OCI-LY1 (cell line): ENCODE measurements around the gene MMP25.

Experiments
- H2AFZ ChIP-seq: fragments of 200-600 bp; sonication (generic), shearing (Covaris generic); 2 replicates; pipeline ENCODE4 v1.6.0; 2014; ENCODE audit warnings: antibody characterized with exemption, mild to moderate bottlenecking, low read length
- H3F3A ChIP-seq: fragments of 200-600 bp; sonication (generic), shearing (Covaris generic); 2 replicates; pipeline ENCODE4 v1.6.0; 2014; ENCODE audit warnings: mild to moderate bottlenecking, antibody characterized with exemption, low read length, moderate library complexity; ENCODE audit not compliant: insufficient read depth
- H3K27ac ChIP-seq: fragments of 200-600 bp; sonication (generic); 2 replicates; pipeline ENCODE4 v1.5.1; 2014; ENCODE audit warnings: low read length, mixed run types, mild to moderate bottlenecking, low read depth; ENCODE audit not compliant: poor library complexity, severe bottlenecking
- H3K27me3 ChIP-seq: fragments of 200-600 bp; sonication (generic); 2 replicates; pipeline ENCODE4 v1.6.0; 2014; ENCODE audit warnings: antibody characterized with exemption, mild to moderate bottlenecking, low read length, moderate library complexity; ENCODE audit not compliant: insufficient read depth
- H3K36me3 ChIP-seq: fragments of 200-600 bp; sonication (generic); 2 replicates; pipeline ENCODE4 v1.6.1; 2014; ENCODE audit warnings: mild to moderate bottlenecking, antibody characterized with exemption, low read length, moderate library complexity, mixed read lengths; ENCODE audit not compliant: insufficient read depth
- H3K4me1 ChIP-seq: fragments of 200-600 bp; sonication (generic); 2 replicates; pipeline ENCODE4 v1.5.1; 2014; ENCODE audit warnings: mild to moderate bottlenecking, low read length, moderate library complexity; ENCODE audit not compliant: insufficient read depth, severe bottlenecking
- H3K4me2 ChIP-seq: fragments of 200-600 bp; sonication (generic), shearing (Covaris generic); 2 replicates; pipeline ENCODE4 v1.6.1; 2014; ENCODE audit warnings: low read length
- H3K4me3 ChIP-seq: fragments of 200-600 bp; sonication (generic); 2 replicates; pipeline ENCODE4 v1.5.1; 2014; ENCODE audit warnings: low read length, low read depth, mild to moderate bottlenecking, mixed read lengths; ENCODE audit not compliant: poor library complexity, severe bottlenecking
- H3K79me2 ChIP-seq: fragments of 200-600 bp; shearing (Covaris generic); 2 replicates; pipeline ENCODE4 v1.6.1; 2016; ENCODE audit warnings: mixed run types, low read length, mixed read lengths; ENCODE audit not compliant: insufficient read depth
- H3K9ac ChIP-seq: fragments of 200-600 bp; sonication (generic), shearing (Covaris generic); 2 replicates; pipeline ENCODE4 v1.6.1; 2014; ENCODE audit warnings: mild to moderate bottlenecking, low read length, mixed read lengths
- H3K9me2 ChIP-seq: fragments of 200-600 bp; sonication (generic), shearing (Covaris generic); 2 replicates; pipeline ENCODE4 v1.6.1; 2014; ENCODE audit warnings: low read depth, mild to moderate bottlenecking, low read length, mixed read lengths
- H3K9me3 ChIP-seq: fragments of 200-600 bp; shearing (Covaris generic); 2 replicates; pipeline ENCODE4 v1.6.1; 2014; ENCODE audit warnings: low read length, mixed read lengths
- H4K20me1 ChIP-seq: fragments of 200-600 bp; sonication (generic), shearing (Covaris generic); 2 replicates; pipeline ENCODE4 v1.6.0; 2016; ENCODE audit warnings: mild to moderate bottlenecking, low read length; ENCODE audit not compliant: insufficient read depth
- EZH2 ChIP-seq: fragments of 200-600 bp; sonication (generic), shearing (Covaris generic); IDR thresholded peaks from 2 replicates; pipeline ENCODE4 v1.8.0; 2017; ENCODE audit warnings: borderline replicate concordance, mixed run types, mild to moderate bottlenecking, antibody characterized with exemption, low read length, moderate library complexity, mixed read lengths
- TF ChIP-seq, protein P1 (sequence below): fragments of 200-600 bp; sonication (generic), shearing (Covaris generic); IDR thresholded peaks from 2 replicates; pipeline ENCODE4 v1.5.1; 2017; ENCODE audit warnings: mild to moderate bottlenecking, antibody characterized with exemption, low read length, moderate library complexity, mixed read lengths

Gene MMP25

DNA sequence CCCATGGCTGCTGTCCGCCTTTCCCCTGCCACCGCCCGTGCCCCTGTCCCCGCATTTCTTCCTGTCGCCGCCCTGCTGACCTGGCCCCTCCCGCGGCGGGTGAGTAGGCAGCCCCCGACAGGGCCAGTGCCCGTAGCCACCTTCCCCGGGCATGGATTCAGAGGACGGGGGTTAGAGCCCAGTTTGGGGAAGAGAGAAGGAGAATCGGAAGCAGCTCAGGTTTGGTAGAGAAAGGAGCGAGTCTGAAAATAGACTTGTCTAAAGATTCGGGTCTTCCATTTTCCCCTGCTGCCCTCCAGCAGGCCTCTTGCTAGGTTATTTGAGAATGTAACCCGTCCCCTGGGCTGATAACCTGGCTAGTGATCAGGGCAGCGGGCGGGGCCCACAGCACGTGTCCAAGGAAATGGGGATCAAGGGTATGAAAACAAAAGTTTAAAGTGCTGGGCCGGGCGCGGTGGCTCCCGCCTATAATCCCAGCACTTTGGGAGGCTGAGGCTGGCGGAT, 41.5 kb upstream of the MMP25 start:
- Histone ChIP-seq H3K4me1 (peaks cover 4% of the 10 kb centered on the region), H3F3A (no peaks in the 10 kb centered on the region), H2AFZ (no peak overlapping the region), H3K27ac (no peak overlapping the region), H4K20me1 (no peaks in the 10 kb centered on the region), H3K36me3 (no peaks in the 10 kb centered on the region), H3K27me3 (peaks cover 17% of the 10 kb centered on the region), H3K9me3 (no peaks in the 10 kb centered on the region), H3K4me2 (peak overlapping the region; percentile 65), H3K79me2 (no peaks in the 10 kb centered on the region), H3K9ac (peak overlapping the region; percentile 37; the same call in 1 of the 2 replicates), H3K9me2 (no peaks in the 10 kb centered on the region), H3K4me3 (peak overlapping the region; percentile 55)
- no peak for TF ChIP-seq EZH2
- TF ChIP-seq, protein P1, sequence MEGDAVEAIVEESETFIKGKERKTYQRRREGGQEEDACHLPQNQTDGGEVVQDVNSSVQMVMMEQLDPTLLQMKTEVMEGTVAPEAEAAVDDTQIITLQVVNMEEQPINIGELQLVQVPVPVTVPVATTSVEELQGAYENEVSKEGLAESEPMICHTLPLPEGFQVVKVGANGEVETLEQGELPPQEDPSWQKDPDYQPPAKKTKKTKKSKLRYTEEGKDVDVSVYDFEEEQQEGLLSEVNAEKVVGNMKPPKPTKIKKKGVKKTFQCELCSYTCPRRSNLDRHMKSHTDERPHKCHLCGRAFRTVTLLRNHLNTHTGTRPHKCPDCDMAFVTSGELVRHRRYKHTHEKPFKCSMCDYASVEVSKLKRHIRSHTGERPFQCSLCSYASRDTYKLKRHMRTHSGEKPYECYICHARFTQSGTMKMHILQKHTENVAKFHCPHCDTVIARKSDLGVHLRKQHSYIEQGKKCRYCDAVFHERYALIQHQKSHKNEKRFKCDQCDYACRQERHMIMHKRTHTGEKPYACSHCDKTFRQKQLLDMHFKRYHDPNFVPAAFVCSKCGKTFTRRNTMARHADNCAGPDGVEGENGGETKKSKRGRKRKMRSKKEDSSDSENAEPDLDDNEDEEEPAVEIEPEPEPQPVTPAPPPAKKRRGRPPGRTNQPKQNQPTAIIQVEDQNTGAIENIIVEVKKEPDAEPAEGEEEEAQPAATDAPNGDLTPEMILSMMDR, result no peak

DNA sequence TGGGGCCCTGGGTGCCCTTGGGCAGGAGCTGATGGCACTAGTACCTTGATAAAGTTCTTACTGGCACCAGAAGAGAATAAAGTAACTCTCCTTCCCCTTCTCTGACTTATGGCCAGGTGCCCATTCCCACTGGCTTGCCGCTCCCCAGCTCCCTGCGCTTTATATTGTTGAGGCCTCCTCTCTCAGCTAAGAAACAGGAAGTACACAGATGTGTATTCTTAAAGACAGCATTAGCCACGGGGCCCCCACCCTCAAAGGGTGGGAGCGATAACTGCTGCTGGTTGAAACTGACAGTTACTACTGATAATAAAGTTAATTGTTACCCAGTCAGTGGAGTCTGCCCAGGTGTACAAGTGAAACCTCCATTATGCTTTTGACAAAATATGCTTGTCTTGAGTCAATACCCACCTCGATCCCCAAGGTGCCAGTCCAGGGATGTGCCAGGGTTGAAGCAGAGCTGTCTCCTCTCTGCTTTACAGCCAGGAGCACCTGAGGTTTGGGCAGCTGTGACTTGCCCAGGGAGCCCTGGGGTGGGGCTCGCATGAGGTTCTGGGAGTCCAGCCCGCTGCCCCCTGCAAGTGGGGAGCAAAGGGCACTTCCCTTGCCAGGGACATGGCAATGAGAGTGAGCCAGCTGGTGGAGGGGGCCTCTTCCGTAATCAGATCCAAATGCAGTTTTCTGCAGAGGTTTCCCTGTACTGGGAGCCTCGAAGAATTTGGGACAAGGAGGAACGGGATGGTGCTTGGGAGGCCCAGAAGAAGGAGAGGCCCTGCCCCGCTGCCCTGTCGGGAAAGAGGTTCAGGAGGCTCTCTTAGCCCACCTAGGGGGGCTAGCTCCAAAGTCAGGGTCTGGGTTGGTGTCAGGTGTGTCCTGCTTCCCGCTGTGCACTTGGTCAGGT, 39.1 kb upstream of the MMP25 start:
- Histone ChIP-seq H3K27ac (no peak overlapping the region), H3K36me3 (no peaks in the 10 kb centered on the region), H3K9me2 (no peaks in the 10 kb centered on the region), H3K27me3 (peaks cover 23% of the 10 kb centered on the region), H3K4me3 (no peak overlapping the region), H4K20me1 (no peaks in the 10 kb centered on the region), H3K4me1 (peaks cover 4% of the 10 kb centered on the region), H2AFZ (no peak overlapping the region), H3K9me3 (no peaks in the 10 kb centered on the region), H3K9ac (no peak overlapping the region), H3K4me2 (no peak overlapping the region), H3K79me2 (no peaks in the 10 kb centered on the region), H3F3A (no peaks in the 10 kb centered on the region)
- TF ChIP-seq EZH2, result no peak
- TF ChIP-seq, protein P1, result no peak

DNA sequence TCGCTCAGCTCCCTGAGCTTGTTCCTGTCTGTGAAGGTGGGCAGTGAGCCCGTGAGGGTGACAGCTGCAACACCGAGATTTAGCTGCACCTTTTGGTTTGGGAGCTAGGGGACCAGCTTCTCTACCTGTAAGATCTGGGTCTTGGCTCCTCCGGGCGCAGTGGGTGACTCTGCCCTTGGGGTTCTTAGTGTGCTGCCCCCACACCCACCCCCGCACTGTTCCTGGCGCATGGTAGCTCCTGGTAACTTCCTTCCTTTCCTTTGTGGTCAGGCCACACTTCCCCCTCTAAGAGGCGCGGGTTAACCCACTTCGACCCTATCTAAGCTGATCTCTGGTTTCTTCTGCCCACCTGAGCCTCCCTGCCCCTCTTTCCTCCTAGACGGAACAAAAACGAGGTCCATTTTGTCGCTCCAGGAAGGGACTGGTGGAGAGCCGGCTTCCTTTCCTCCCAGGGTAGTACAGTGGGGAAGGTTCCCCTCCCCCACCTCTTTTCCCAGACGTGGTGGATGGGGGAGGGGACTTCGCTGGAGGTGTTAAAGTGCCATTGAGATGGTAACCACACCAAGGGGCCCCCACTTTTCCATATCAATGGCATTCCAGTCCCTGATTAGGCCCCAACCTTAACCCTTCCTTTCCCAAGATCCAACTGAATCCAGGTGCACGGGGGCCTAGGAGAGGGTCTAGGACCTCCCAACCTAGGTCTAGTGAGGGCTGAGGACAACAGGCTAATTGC, 38.2 kb upstream of the MMP25 start:
- Histone ChIP-seq H3F3A (no peaks in the 10 kb centered on the region), H3K9me2 (no peaks in the 10 kb centered on the region), H3K4me3 (no peak overlapping the region), H3K27ac (no peak overlapping the region), H2AFZ (no peak overlapping the region), H3K9me3 (no peaks in the 10 kb centered on the region), H3K4me1 (peaks cover 4% of the 10 kb centered on the region), H3K27me3 (peaks cover 26% of the 10 kb centered on the region), H3K9ac (no peak overlapping the region), H3K36me3 (no peaks in the 10 kb centered on the region), H3K79me2 (no peaks in the 10 kb centered on the region), H4K20me1 (no peaks in the 10 kb centered on the region), H3K4me2 (no peak overlapping the region)
- TF ChIP-seq, protein P1, result no peak
- no peak for TF ChIP-seq EZH2
